Measurements from ENCODE around the gene KLHL3. TPM values are rescaled to one million over a fixed set of nuclear protein-coding genes. Genes with fewer than 3 reads are reported as not detected.

KLHL3 gene
- polyA plus RNA-seq, 1 of the 3 experiments (the other 2 are of a cell fraction) = 3.8 TPM

GRCh38 chr5:137573376-137573775, 162.5 kb downstream of the KLHL3 start:
- ChIA-PET POLR2A (no interaction called here), CTCF (no interaction called here)
- Histone ChIP-seq H4K20me1 (ENCODE audit: insufficient read depth) (no peaks in the 10 kb centered on the region), H2AFZ (ENCODE audit: low read depth) (no peak overlapping the region), H3K9me3 (no peaks in the 10 kb centered on the region), H3K27me3 (ENCODE audit: insufficient read depth) (no peaks in the 10 kb centered on the region; the same call in 1 of the 2 replicates), H3K4me3 (ENCODE audit: low read depth in 2 of 2, low read length in 1 of 2) (no peak overlapping the region), H3F3A (replicated peaks; ENCODE audit: insufficient read depth) (no peaks in the 10 kb centered on the region), H3K79me2 (ENCODE audit: insufficient read depth) (no peaks in the 10 kb centered on the region), H3K4me1 (ENCODE audit: control insufficient read depth in 1 of 2, insufficient read depth in 2 of 2, low read depth in 1 of 2, low read length in 1 of 2) (peaks cover 0 to 5% of the 10 kb centered on the region in 2 experiments; a peak in 2 of 4 replicates), H3K9ac (no peak overlapping the region), H3K27ac (ENCODE audit: low read depth in 2 of 2, low read length in 1 of 2) (no peak overlapping the region), H3K9me2 (no peaks in the 10 kb centered on the region), H3K36me3 (replicated peaks in 1 of 2; ENCODE audit: control insufficient read depth in 1 of 2, insufficient read depth in 2 of 2, low read length in 1 of 2) (no peaks in the 10 kb centered on the region), H3K4me2 (no peak overlapping the region)
- DNase-seq = no peak
- TF ChIP-seq CHD2 (IDR thresholded peaks at IDR 0.05; ENCODE audit: low read length, partially characterized antibody) (no peak), NRF1 (IDR thresholded peaks at IDR 0.05; ENCODE audit: low read depth, low read length) (no peak), CTCF (IDR thresholded peaks at IDR 0.05) (no peak), TCF12 (IDR thresholded peaks at IDR 0.05) (no peak), EP300 (IDR thresholded peaks at IDR 0.05; ENCODE audit: borderline replicate concordance in 1 of 2, low read depth in 1 of 2, low read length in 1 of 2) (no peak), REST (IDR thresholded peaks at IDR 0.05; ENCODE audit: low read depth, low read length) (no peak), YY1 (IDR thresholded peaks at IDR 0.05; ENCODE audit: low read depth) (no peak), SMC3 (IDR thresholded peaks at IDR 0.05; ENCODE audit: low read depth, low read length) (no peak), RFX5 (IDR thresholded peaks at IDR 0.05; ENCODE audit: low read length) (no peak), MXI1 (IDR thresholded peaks at IDR 0.05; ENCODE audit: low read depth, low read length) (no peak), MEF2A (IDR thresholded peaks at IDR 0.05; ENCODE audit: borderline replicate concordance, low read depth) (no peak), SIN3A (IDR thresholded peaks at IDR 0.05; ENCODE audit: borderline replicate concordance, low read depth, low read length) (no peak), GATA2 (CRISPR knock-in tag; IDR thresholded peaks at IDR 0.05) (no peak), RAD21 (IDR thresholded peaks at IDR 0.05; ENCODE audit: low read length) (no peak), RCOR1 (IDR thresholded peaks at IDR 0.05; ENCODE audit: low read length) (no peak), IRF3 (IDR thresholded peaks at IDR 0.05; ENCODE audit: low read depth, low read length) (no peak), RXRA (IDR thresholded peaks at IDR 0.05; ENCODE audit: borderline replicate concordance, low read depth) (no peak)
- TF ChIP-seq, protein P1, sequence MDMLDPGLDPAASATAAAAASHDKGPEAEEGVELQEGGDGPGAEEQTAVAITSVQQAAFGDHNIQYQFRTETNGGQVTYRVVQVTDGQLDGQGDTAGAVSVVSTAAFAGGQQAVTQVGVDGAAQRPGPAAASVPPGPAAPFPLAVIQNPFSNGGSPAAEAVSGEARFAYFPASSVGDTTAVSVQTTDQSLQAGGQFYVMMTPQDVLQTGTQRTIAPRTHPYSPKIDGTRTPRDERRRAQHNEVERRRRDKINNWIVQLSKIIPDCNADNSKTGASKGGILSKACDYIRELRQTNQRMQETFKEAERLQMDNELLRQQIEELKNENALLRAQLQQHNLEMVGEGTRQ (IDR thresholded peaks at IDR 0.05; ENCODE audit: borderline replicate concordance, low read depth, low read length) = no peak
- WGBS (ENCODE audit: low lambda C conversion rate) = 10% methylated on average over 2 of the region's 2 CpGs
